KMS-11 (cell line): ENCODE measurements around the gene CYGB.

Source experiments
- H2AFZ ChIP-seq: fragments of 200-600 bp; sonication (generic); 2 replicates; pipeline ENCODE4 v1.6.1; 2016; ENCODE audit warnings: antibody characterized with exemption, mixed run types, low read depth
- H3K27ac ChIP-seq: fragments of 200-600 bp; sonication (generic); 2 replicates; pipeline ENCODE4 v1.6.1; 2016; ENCODE audit warnings: mild to moderate bottlenecking, mixed run types
- H3K27me3 ChIP-seq: fragments of 200-600 bp; sonication (generic); 2 replicates; pipeline ENCODE4 v1.6.1; 2017; ENCODE audit warnings: mild to moderate bottlenecking, low read depth, mixed run types, moderate library complexity; ENCODE audit not compliant: insufficient read depth
- H3K36me3 ChIP-seq: fragments of 200-600 bp; sonication (generic); 2 replicates; pipeline ENCODE4 v1.6.1; 2017; ENCODE audit warnings: mild to moderate bottlenecking, mixed run types; ENCODE audit not compliant: insufficient read depth
- H3K4me1 ChIP-seq: fragments of 200-600 bp; sonication (generic); 2 replicates; pipeline ENCODE4 v1.6.1; 2016; ENCODE audit warnings: mild to moderate bottlenecking, low read depth, mixed run types; ENCODE audit not compliant: poor library complexity, severe bottlenecking
- H3K4me2 ChIP-seq: fragments of 200-600 bp; sonication (generic); 2 replicates; pipeline ENCODE4 v1.7.0; 2016; ENCODE audit warnings: mild to moderate bottlenecking, mixed run types
- H3K4me3 ChIP-seq: fragments of 200-600 bp; sonication (generic); IDR thresholded peaks from 2 replicates; pipeline ENCODE4 v1.6.1; 2017; ENCODE audit warnings: low read depth, low read length, mixed read lengths; ENCODE audit not compliant: insufficient read depth
- H3K79me2 ChIP-seq: fragments of 200-600 bp; sonication (generic); 2 replicates; pipeline ENCODE4 v1.6.1; 2016; ENCODE audit warnings: low read depth, mixed run types; ENCODE audit not compliant: insufficient read depth
- H3K9ac ChIP-seq: fragments of 200-600 bp; sonication (generic); 2 replicates; pipeline ENCODE4 v1.6.1; 2016; ENCODE audit warnings: mild to moderate bottlenecking, mixed run types
- H4K20me1 ChIP-seq: fragments of 200-600 bp; sonication (generic); 2 replicates; pipeline ENCODE4 v1.6.1; 2016; ENCODE audit warnings: mild to moderate bottlenecking, mixed run types; ENCODE audit not compliant: insufficient read depth
- CTCF ChIP-seq: fragments of 200-600 bp; sonication (generic); conservative IDR thresholded peaks from 2 replicates; pipeline ENCODE4 v1.6.1; 2017; ENCODE audit warnings: low read depth, mild to moderate bottlenecking, antibody characterized with exemption, low read length, moderate library complexity, mixed read lengths

The CYGB gene

GRCh38 chr17:76532072-76532651, 5.3 kb downstream of the CYGB start:
- no peak overlapping the region for H3K27ac ChIP-seq
- no peak overlapping the region for H3K9ac ChIP-seq
- H3K4me2 ChIP-seq: no peak overlapping the region
- H3K4me3 ChIP-seq: no peak overlapping the region
- H2AFZ ChIP-seq: no peak overlapping the region
- H3K36me3 ChIP-seq: no peaks in the 10 kb centered on the region
- H3K79me2 ChIP-seq: no peaks in the 10 kb centered on the region
- TF ChIP-seq CTCF: no peak
- peaks cover 34% of the 10 kb centered on the region; the same call in 1 of the 2 replicates for H3K27me3 ChIP-seq
- H3K4me1 ChIP-seq: no peaks in the 10 kb centered on the region
- no peaks in the 10 kb centered on the region for H4K20me1 ChIP-seq

GRCh38 chr17:76531486-76532038, 5.9 kb downstream of the CYGB start:
- no peak for TF ChIP-seq CTCF
- H3K36me3 ChIP-seq: no peaks in the 10 kb centered on the region
- no peaks in the 10 kb centered on the region for H3K79me2 ChIP-seq
- H3K4me1 ChIP-seq: no peaks in the 10 kb centered on the region
- no peak overlapping the region for H3K9ac ChIP-seq
- no peak overlapping the region for H3K4me3 ChIP-seq
- no peak overlapping the region for H2AFZ ChIP-seq
- H3K27me3 ChIP-seq: peaks cover 34% of the 10 kb centered on the region; the same call in 1 of the 2 replicates
- no peak overlapping the region for H3K4me2 ChIP-seq
- H3K27ac ChIP-seq: no peak overlapping the region
- H4K20me1 ChIP-seq: no peaks in the 10 kb centered on the region

- H3K27ac ChIP-seq: no peak overlapping the region
- no peaks in the 10 kb centered on the region for H3K79me2 ChIP-seq
- no peak for TF ChIP-seq CTCF
- H3K4me2 ChIP-seq: no peak overlapping the region
- H3K4me3 ChIP-seq: no peak overlapping the region
- no peaks in the 10 kb centered on the region for H4K20me1 ChIP-seq
- H3K36me3 ChIP-seq: no peaks in the 10 kb centered on the region
- no peaks in the 10 kb centered on the region for H3K4me1 ChIP-seq
- peaks cover 28% of the 10 kb centered on the region; the same call in 1 of the 2 replicates for H3K27me3 ChIP-seq
- H3K9ac ChIP-seq: no peak overlapping the region
- H2AFZ ChIP-seq: no peak overlapping the region
These were observed 6.6 kb downstream of the CYGB start for GRCh38 chr17:76530811-76531485.

- Histone ChIP-seq H3K4me3 (no peak overlapping the region), H3K79me2 (no peaks in the 10 kb centered on the region), H4K20me1 (no peaks in the 10 kb centered on the region), H2AFZ (no peak overlapping the region), H3K27ac (no peak overlapping the region), H3K9ac (no peak overlapping the region), H3K36me3 (no peaks in the 10 kb centered on the region), H3K4me2 (no peak overlapping the region), H3K4me1 (no peaks in the 10 kb centered on the region), H3K27me3 (peaks cover 26% of the 10 kb centered on the region; the same call in 1 of the 2 replicates)
- no peak for TF ChIP-seq CTCF
These were observed 7.3 kb downstream of the CYGB start for GRCh38 chr17:76530095-76530723.
